Adipocyte (in vitro differentiated cells): ENCODE measurements around the gene RAVER1.

Experiments used
- DNase-seq: peaks from one replicate; pipeline ENCODE4 v3.0.0-alpha.2; 2015; ENCODE audit warnings: low read depth
- H3K27me3 ChIP-seq: replicated peaks from 2 replicates; pipeline ENCODE4 v1.7.0; 2013; ENCODE audit warnings: mild to moderate bottlenecking, low read length, moderate library complexity; ENCODE audit not compliant: control insufficient read depth, insufficient read depth
- H3K36me3 ChIP-seq: 2 replicates; pipeline ENCODE4 v1.7.0; 2013; ENCODE audit warnings: low read length, mild to moderate bottlenecking, moderate library complexity; ENCODE audit not compliant: control insufficient read depth, insufficient read depth, severe bottlenecking
- H3K4me1 ChIP-seq: 2 replicates; pipeline ENCODE4 v1.7.0; 2013; ENCODE audit warnings: mild to moderate bottlenecking, low read length, moderate library complexity; ENCODE audit not compliant: control insufficient read depth, insufficient read depth
- H3K4me3 ChIP-seq: 2 replicates; pipeline ENCODE4 v1.7.0; 2013; ENCODE audit warnings: mild to moderate bottlenecking, low read length, moderate library complexity
- H3K9ac ChIP-seq: 2 replicates; pipeline ENCODE4 v1.7.0; 2013; ENCODE audit warnings: mild to moderate bottlenecking, low read length, moderate library complexity
- H3K9me3 ChIP-seq: 2 replicates; pipeline ENCODE4 v1.7.0; 2013; ENCODE audit warnings: mild to moderate bottlenecking, low read length, moderate library complexity; ENCODE audit not compliant: control insufficient read depth

The RAVER1 gene

GRCh38 chr19:10365518-10365917 lies 32.2 kb upstream of the RAVER1 start:
- Histone ChIP-seq H3K9me3 (no peaks in the 10 kb centered on the region), H3K27me3 (no peaks in the 10 kb centered on the region), H3K4me3 (no peak overlapping the region), H3K9ac (no peak overlapping the region), H3K4me1 (no peaks in the 10 kb centered on the region), H3K36me3 (peaks cover 64% of the 10 kb centered on the region)
- no peak for DNase-seq

DNA sequence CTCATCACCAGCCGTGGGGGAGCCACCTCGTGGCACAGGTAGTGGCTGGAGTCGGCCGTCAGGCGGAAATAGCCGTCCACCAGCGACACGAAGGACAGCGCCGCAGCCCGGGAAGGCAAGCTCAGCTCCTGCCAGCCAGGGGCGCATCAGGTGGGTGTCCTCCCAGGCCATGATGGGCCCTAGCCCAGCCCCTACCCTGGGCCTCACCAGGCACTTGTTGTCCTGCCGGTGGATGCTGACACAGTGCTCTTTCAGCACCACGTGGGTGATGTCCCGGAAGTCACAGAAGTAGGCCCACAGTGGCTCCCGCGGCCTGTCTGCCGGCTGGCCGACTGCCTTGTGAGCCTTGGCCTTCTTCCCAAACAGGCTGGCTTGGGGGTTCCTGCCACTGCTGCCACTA lies 31.3 kb upstream of the RAVER1 start:
- no peak for DNase-seq
- Histone ChIP-seq H3K4me1 (no peaks in the 10 kb centered on the region), H3K9me3 (no peaks in the 10 kb centered on the region), H3K9ac (no peak overlapping the region), H3K36me3 (peaks cover 69% of the 10 kb centered on the region), H3K4me3 (no peak overlapping the region), H3K27me3 (no peaks in the 10 kb centered on the region)

GRCh38 chr19:10363789-10364281 lies 30.5 kb upstream of the RAVER1 start:
- Histone ChIP-seq H3K36me3 (peaks cover 69% of the 10 kb centered on the region), H3K9me3 (no peaks in the 10 kb centered on the region), H3K4me1 (no peaks in the 10 kb centered on the region), H3K4me3 (no peak overlapping the region), H3K9ac (no peak overlapping the region), H3K27me3 (no peaks in the 10 kb centered on the region)
- DNase-seq, result no peak

- Histone ChIP-seq H3K4me1 (no peaks in the 10 kb centered on the region), H3K9ac (no peak overlapping the region), H3K9me3 (no peaks in the 10 kb centered on the region), H3K4me3 (no peak overlapping the region), H3K27me3 (no peaks in the 10 kb centered on the region), H3K36me3 (peaks cover 71% of the 10 kb centered on the region)
- DNase-seq, result no peak
Observed at GRCh38 chr19:10362259-10362658, 28.9 kb upstream of the RAVER1 start.

DNA sequence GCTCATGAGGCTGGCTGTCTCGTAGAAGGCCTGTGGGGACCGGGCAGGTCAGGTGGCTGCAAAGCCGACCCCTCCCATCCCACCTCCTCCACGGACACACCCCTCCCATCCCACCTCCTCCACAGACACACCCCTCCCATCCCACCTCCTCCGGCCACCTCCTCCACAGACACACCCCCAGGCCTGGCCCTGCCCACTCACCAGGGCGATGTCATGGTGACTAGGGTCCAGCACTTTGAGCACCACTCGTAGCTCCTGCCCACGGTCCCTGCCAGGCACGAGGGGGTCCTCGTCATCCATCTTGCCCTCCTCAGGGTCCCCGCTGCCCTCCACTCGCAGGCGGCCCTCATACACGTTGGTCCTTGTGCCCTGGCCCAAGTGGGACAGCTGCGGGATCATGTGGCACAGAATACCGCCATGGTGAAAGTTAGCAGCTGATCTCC lies 28.3 kb upstream of the RAVER1 start:
- H3K27me3 ChIP-seq, result no peaks in the 10 kb centered on the region
- no peaks in the 10 kb centered on the region for H3K4me1 ChIP-seq
- H3K4me3 ChIP-seq, result no peak overlapping the region
- H3K9me3 ChIP-seq, result no peaks in the 10 kb centered on the region
- no peak for DNase-seq
- H3K36me3 ChIP-seq, result peaks cover 71% of the 10 kb centered on the region
- no peak overlapping the region for H3K9ac ChIP-seq

GRCh38 chr19:10356431-10356830 lies 23.1 kb upstream of the RAVER1 start:
- H3K4me3 ChIP-seq, result no peak overlapping the region
- no peak for DNase-seq
- no peaks in the 10 kb centered on the region for H3K27me3 ChIP-seq
- H3K9me3 ChIP-seq, result no peaks in the 10 kb centered on the region
- peaks cover 60% of the 10 kb centered on the region for H3K36me3 ChIP-seq
- peaks cover 6% of the 10 kb centered on the region for H3K4me1 ChIP-seq
- no peak overlapping the region for H3K9ac ChIP-seq

GRCh38 chr19:10353793-10354391 lies 20.6 kb upstream of the RAVER1 start:
- Histone ChIP-seq H3K9me3 (no peaks in the 10 kb centered on the region), H3K36me3 (peaks cover 53% of the 10 kb centered on the region), H3K4me3 (no peak overlapping the region), H3K27me3 (no peaks in the 10 kb centered on the region), H3K4me1 (peaks cover 6% of the 10 kb centered on the region), H3K9ac (no peak overlapping the region)
- peak; percentile 45 for DNase-seq

DNA sequence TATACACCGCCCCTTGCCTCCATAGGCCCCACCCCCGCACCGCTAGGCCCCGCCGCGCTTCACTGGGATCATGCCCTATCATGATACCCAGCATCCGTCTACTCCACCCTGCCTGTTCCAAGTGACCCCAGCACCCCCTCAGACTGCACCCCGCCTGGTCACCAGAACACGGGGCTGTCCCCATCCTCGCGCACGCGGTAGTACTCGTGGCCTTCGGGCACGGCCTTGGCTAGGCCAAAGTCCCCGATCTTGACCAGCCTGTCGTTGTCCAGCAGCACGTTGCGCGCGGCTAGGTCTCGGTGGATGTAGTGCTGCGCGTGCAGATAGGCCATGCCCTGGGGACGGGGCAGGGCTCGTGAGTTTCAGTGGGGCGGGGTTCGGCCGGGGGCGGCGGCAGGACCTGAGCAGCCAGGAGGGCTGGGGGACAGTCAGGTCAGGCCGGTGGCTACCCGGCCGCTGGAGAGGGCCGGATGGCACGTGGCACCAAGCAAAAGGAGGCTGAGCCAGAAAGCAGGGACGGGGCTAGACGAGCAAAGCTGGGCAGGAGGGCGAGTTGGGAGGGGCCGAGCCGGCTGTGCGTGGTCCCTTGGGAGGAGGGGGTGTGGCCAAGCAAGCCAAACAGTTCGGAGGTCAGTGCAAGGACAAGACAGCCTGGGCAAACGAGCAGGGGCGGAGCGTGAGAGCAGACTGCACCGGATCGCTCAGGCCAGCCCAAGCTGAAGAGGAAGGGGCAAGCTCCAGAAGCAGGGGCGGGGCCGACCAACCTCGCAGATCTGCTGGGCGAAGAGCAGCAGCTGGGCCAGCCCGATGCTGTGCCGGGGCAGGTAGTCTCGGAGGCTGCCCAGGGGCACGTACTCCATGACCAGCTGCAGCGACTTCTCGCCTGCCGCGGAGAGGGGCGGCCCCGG lies 19.7 kb upstream of the RAVER1 start:
- DNase-seq, result no peak
- H3K36me3 ChIP-seq, result peaks cover 48% of the 10 kb centered on the region
- H3K27me3 ChIP-seq, result no peaks in the 10 kb centered on the region
- no peak overlapping the region for H3K9ac ChIP-seq
- H3K4me1 ChIP-seq, result peaks cover 6% of the 10 kb centered on the region
- H3K4me3 ChIP-seq, result no peak overlapping the region
- no peaks in the 10 kb centered on the region for H3K9me3 ChIP-seq

DNA sequence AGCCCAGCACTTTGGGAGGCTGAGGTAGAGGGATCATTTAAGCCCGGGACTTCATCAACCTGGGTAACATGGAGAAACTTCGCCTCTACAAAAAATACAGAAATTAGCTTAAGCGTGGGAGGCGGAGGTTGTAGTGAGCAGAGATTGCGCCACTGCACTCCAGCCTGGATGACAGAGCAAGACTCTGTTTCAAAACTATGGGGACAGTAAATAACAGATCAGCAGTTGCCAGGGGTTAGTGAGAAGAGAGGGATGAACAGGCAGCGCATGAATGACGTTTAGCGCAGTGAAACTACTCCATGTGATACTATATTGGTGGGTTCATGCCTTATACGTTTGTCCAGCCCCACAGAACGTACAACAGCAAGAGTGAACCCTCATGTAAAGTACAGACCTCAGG lies 13.2 kb upstream of the RAVER1 start:
- Histone ChIP-seq H3K9ac (no peak overlapping the region), H3K4me1 (peaks cover 9% of the 10 kb centered on the region), H3K36me3 (peaks cover 12% of the 10 kb centered on the region), H3K27me3 (no peaks in the 10 kb centered on the region), H3K9me3 (no peaks in the 10 kb centered on the region), H3K4me3 (no peak overlapping the region)
- DNase-seq, result no peak

DNA sequence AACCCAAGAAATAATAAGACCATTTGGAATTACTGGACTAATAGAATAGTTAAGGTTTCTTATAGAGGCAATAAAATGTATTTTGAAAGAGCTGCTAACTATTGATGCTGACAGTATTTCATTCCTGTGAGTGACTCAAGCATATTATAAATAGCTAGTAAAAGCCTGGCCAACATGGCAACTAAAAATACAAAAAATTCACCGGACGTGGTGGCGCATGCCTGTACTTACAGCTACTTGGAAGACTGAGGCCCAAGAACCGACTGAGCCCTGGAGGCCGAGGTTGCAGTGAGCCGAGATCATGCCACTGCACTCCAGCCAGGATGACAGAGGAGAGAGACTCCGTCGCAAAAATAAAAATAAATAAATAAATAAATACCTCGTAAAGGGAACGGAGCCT lies 11.5 kb upstream of the RAVER1 start:
- H3K4me3 ChIP-seq, result no peak overlapping the region
- H3K27me3 ChIP-seq, result no peaks in the 10 kb centered on the region
- no peaks in the 10 kb centered on the region for H3K9me3 ChIP-seq
- H3K9ac ChIP-seq, result no peak overlapping the region
- peaks cover 2% of the 10 kb centered on the region for H3K36me3 ChIP-seq
- H3K4me1 ChIP-seq, result peaks cover 9% of the 10 kb centered on the region
- peak; percentile 5 for DNase-seq

DNA sequence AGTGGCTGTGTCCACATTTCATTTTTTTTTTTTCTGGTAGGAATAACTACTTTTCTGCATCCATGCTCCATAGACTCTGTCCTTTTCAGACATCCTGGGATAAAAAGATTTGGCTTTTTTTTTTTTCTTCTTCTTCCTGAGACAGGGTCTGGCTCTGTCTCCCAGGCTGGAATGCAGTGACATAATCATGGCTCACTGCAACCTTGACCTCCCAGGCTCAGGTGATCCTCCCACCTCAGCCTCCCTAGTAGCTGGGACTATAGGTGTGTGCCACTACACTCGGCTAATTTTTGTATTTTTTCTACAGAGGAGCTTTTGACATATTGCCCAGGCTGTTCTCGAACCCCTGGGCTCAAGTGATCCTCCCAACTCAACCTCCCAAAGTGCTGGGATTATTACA lies 10.2 kb upstream of the RAVER1 start:
- Histone ChIP-seq H3K36me3 (no peaks in the 10 kb centered on the region), H3K9me3 (no peaks in the 10 kb centered on the region)

More for the DNA sequence above, 10.2 kb upstream of the RAVER1 start:
- Histone ChIP-seq H3K27me3 (no peaks in the 10 kb centered on the region), H3K9ac (no peak overlapping the region), H3K4me3 (no peak overlapping the region), H3K4me1 (peaks cover 9% of the 10 kb centered on the region)
- DNase-seq, result no peak
